GM12878 (cell line): ENCODE data around the gene TMEM120B. TPM values are rescaled to one million over a fixed set of nuclear protein-coding genes. Genes with fewer than 3 reads are reported as not detected.
A peak's percentile ranks its signal among the peaks of the same experiment; 100 is the strongest.

ENCODE experiments used
- ATF2 ChIP-seq: IDR thresholded peaks from 2 replicates; pipeline ENCODE4 v1.6.1; 2012; ENCODE audit warnings: low read length, inconsistent platforms
- FOXK2 ChIP-seq: fragments of 450-650 bp; IDR thresholded peaks from 2 replicates; pipeline ENCODE4 v1.6.1; 2017; ENCODE audit warnings: mild to moderate bottlenecking, moderate library complexity
- IKZF1 ChIP-seq: fragments of 450-650 bp; conservative IDR thresholded peaks from 2 replicates; pipeline ENCODE4 v1.6.1; 2017; ENCODE audit warnings: antibody characterized with exemption, mild to moderate bottlenecking
- KLF5 ChIP-seq: fragments of 450-650 bp; IDR thresholded peaks from 2 replicates; pipeline ENCODE4 v1.6.1; 2014; ENCODE audit warnings: mild to moderate bottlenecking; ENCODE audit not compliant: partially characterized antibody
- MEF2A ChIP-seq: IDR thresholded peaks from 2 replicates; pipeline ENCODE4 v1.6.1; 2011; ENCODE audit warnings: low read depth, mild to moderate bottlenecking, low read length, moderate library complexity; ENCODE audit not compliant: insufficient read depth
- NBN ChIP-seq: fragments of 450-650 bp; IDR thresholded peaks from 2 replicates; pipeline ENCODE4 v1.6.1; 2016
- NR2F1 ChIP-seq: fragments of 450-650 bp; conservative IDR thresholded peaks from 2 replicates; pipeline ENCODE4 v1.6.1; 2017; ENCODE audit warnings: mild to moderate bottlenecking
- NRF1 ChIP-seq: conservative IDR thresholded peaks from 2 replicates; pipeline ENCODE4 v1.6.1; 2011; ENCODE audit warnings: mild to moderate bottlenecking, low read depth, low read length, improper control_type of control experiment
- RAD21 ChIP-seq: IDR thresholded peaks from 2 replicates; pipeline ENCODE4 v1.6.1; 2011; ENCODE audit warnings: mild to moderate bottlenecking, low read depth, low read length, moderate library complexity; ENCODE audit not compliant: insufficient read depth
- RAD51 ChIP-seq: fragments of 450-650 bp; IDR thresholded peaks from 2 replicates; pipeline ENCODE4 v1.6.1; 2016; ENCODE audit warnings: moderate library complexity, mild to moderate bottlenecking, inconsistent platforms
- SREBF2 ChIP-seq: IDR thresholded peaks from 2 replicates; pipeline ENCODE4 v1.6.1; 2012; ENCODE audit warnings: mild to moderate bottlenecking, low read length
- ZBTB11 ChIP-seq: fragments of 450-650 bp; formaldehyde crosslinking; IDR thresholded peaks from 2 replicates; pipeline ENCODE4 v1.5.0; 2022; ENCODE audit warnings: mild to moderate bottlenecking, missing genetic modification characterization
- ZNF217 ChIP-seq: fragments of 450-650 bp; IDR thresholded peaks from 2 replicates; pipeline ENCODE4 v1.6.1; 2017; ENCODE audit warnings: antibody characterized with exemption, mild to moderate bottlenecking
- polyA plus RNA-seq, 11 experiments: library from polyadenylated mRNA; depleted of rRNA in 4 of 11; unstranded in 6 of 11; stranded (reverse) in 5 of 11; fragments of >200 nt; fragmentation: Nextera tagmentation in 4 of 11; fragmentation: Illumina TruSeq in 1 of 11; extraction: Ambion mirVana in 4 of 11; extraction: Trizol in 1 of 11; gene quantifications; 1 replicate in 1 of 11; 2 replicates in 10 of 11; pipeline versions ENCODE4 v1.2.1 to v1.2.3, GENCODE V29; 2011 to 2016; ENCODE audit warnings: inconsistent platforms in 2 of 11, missing spikeins in 2 of 11, low read depth in 1 of 11
- total RNA-seq, 4 experiments: library from RNA; depleted of rRNA in 3 of 4; stranded (reverse); fragments of >200 nt in 3 of 4; fragmentation: Illumina TruSeq in 1 of 4; extraction: Trizol in 1 of 4; gene quantifications; 2 replicates each; pipeline versions ENCODE4 v1.2.1 to v1.2.3, GENCODE V29; 2013 to 2021
- TF ChIP-seq, protein P1 (sequence below): fragments of 150-350 bp; IDR thresholded peaks from 2 replicates; pipeline ENCODE4 v1.6.1; 2014; ENCODE audit warnings: mild to moderate bottlenecking, low read depth, low read length
- TF ChIP-seq, protein P2 (sequence below): fragments of 450-650 bp; IDR thresholded peaks from 2 replicates; pipeline ENCODE4 v1.6.1; 2016; ENCODE audit warnings: mild to moderate bottlenecking, moderate library complexity, borderline replicate concordance

Gene TMEM120B
- total and polyA plus RNA-seq, 10 of the 15 experiments (the other 5 are each of a cell fraction or from before 2014, with no cell fraction given), result 4.0 to 26.2 (median 9.2) TPM

DNA sequence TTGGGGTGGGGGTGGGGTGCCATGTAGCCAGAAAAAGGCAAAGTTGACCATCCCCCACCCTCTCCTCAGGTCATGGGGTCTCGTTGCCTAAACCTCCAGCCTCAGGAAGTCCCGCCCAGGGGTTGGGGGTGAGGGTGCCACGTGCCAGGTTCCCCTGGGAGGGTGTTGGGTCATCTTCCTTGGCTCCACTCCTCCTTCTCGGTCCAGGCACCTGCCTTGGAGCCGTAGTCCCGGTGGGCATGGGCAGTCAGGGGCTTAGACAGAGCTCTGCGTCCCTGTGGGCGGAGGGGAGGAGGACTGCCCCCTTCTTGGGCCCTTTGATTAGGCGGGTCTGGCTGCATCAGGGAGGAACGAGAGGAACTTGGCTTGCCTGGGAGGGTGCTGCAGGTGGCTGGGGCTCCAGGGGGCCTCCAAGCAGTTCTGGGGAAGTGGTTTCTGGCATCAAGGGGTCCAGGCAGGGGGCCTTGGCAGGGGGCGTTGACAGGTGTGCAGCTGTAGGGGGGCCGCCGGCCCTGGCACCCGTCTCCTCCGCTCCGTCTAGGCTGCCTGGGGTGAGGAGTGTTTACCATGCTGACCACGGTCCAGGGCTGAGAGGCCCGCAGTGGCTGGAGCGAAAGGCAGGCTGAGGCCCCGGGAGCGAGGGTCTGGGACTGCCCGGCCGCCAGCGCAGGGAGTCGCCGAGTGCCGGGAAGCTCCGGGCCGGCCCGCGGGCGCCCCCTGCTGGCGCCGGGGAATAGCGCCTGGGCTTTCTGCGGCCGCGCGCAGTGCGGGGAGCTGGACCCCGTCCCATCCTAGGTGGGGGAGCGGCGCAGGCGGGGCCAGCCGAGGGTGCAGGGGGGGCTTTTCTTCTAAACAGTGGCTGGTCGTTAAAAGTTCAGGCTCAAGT, 99.1 kb downstream of the TMEM120B start (continued):
- TF ChIP-seq, protein P1, sequence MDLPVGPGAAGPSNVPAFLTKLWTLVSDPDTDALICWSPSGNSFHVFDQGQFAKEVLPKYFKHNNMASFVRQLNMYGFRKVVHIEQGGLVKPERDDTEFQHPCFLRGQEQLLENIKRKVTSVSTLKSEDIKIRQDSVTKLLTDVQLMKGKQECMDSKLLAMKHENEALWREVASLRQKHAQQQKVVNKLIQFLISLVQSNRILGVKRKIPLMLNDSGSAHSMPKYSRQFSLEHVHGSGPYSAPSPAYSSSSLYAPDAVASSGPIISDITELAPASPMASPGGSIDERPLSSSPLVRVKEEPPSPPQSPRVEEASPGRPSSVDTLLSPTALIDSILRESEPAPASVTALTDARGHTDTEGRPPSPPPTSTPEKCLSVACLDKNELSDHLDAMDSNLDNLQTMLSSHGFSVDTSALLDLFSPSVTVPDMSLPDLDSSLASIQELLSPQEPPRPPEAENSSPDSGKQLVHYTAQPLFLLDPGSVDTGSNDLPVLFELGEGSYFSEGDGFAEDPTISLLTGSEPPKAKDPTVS, result no peak
- TF ChIP-seq MEF2A (no peak), NRF1 (no peak), RAD21 (peak; percentile 82), SREBF2 (no peak), ZNF217 (no peak), IKZF1 (peak; percentile 52; the same call in 1 of the 2 replicates), FOXK2 (no peak), NBN (0 out of 2 replicates have a peak, but pooled peaks have one; percentile 2), ATF2 (no peak), RAD51 (peak; percentile 17; the same call in 1 of the 2 replicates), KLF5 (no peak), ZBTB11 (CRISPR knock-in tag) (no peak), NR2F1 (peak; percentile 40; the same call in 1 of the 2 replicates)
- TF ChIP-seq, protein P2, sequence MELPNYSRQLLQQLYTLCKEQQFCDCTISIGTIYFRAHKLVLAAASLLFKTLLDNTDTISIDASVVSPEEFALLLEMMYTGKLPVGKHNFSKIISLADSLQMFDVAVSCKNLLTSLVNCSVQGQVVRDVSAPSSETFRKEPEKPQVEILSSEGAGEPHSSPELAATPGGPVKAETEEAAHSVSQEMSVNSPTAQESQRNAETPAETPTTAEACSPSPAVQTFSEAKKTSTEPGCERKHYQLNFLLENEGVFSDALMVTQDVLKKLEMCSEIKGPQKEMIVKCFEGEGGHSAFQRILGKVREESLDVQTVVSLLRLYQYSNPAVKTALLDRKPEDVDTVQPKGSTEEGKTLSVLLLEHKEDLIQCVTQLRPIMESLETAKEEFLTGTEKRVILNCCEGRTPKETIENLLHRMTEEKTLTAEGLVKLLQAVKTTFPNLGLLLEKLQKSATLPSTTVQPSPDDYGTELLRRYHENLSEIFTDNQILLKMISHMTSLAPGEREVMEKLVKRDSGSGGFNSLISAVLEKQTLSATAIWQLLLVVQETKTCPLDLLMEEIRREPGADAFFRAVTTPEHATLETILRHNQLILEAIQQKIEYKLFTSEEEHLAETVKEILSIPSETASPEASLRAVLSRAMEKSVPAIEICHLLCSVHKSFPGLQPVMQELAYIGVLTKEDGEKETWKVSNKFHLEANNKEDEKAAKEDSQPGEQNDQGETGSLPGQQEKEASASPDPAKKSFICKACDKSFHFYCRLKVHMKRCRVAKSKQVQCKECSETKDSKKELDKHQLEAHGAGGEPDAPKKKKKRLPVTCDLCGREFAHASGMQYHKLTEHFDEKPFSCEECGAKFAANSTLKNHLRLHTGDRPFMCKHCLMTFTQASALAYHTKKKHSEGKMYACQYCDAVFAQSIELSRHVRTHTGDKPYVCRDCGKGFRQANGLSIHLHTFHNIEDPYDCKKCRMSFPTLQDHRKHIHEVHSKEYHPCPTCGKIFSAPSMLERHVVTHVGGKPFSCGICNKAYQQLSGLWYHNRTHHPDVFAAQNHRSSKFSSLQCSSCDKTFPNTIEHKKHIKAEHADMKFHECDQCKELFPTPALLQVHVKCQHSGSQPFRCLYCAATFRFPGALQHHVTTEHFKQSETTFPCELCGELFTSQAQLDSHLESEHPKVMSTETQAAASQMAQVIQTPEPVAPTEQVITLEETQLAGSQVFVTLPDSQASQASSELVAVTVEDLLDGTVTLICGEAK, result no peak
